SK-N-SH (cell line): ENCODE measurements around the gene TMEM191B. TPM values are rescaled to one million over a fixed set of nuclear protein-coding genes. Genes with fewer than 3 reads are reported as not detected.
"Not testable (repeated sequence)": the region's sequence is repeated elsewhere in the genome, so short reads cannot be mapped to it uniquely, and the experiment has no call there.

Experiments used
- CTCF ChIA-PET: fragments of 300-600, 350-600 bp; formaldehyde crosslinking; extraction: SDS; loops from one replicate; lab custom pipeline; 2021; lab: Yijun Ruan, JAX
- POLR2A ChIA-PET: fragments of 350-600 bp; sonication (Branson Sonifier 250); formaldehyde crosslinking; extraction: SDS; loops from one replicate; lab custom pipeline; 2020; ENCODE audit warnings: antibody characterized with exemption, inconsistent platforms; lab: Yijun Ruan, JAX
- DNase-seq: peaks from one replicate; pipeline ENCODE4 v3.0.0; 2012
- H2AFZ ChIP-seq: fragments of 200-600 bp; sonication (generic); 2 replicates; pipeline ENCODE4 v1.8.1; 2016; ENCODE audit warnings: antibody characterized with exemption, mild to moderate bottlenecking, low read depth
- H3F3A ChIP-seq: fragments of 200-600 bp; sonication (generic); replicated peaks from 2 replicates; pipeline ENCODE3; 2016; ENCODE audit warnings: antibody characterized with exemption, mild to moderate bottlenecking; ENCODE audit not compliant: insufficient read depth
- H3K27ac ChIP-seq, 2 experiments: fragments of 200-500 bp in 1 of 2; fragments of 200-600 bp in 1 of 2; sonication (Bioruptor generic) in 1 of 2; sonication (generic), shearing (Covaris generic) in 1 of 2; 2 replicates each; pipeline versions ENCODE4 v1.5.1 to v1.6.1; 2014 to 2016; ENCODE audit warnings: low read depth in 2 of 2, inconsistent platforms in 1 of 2, low read length in 1 of 2, mild to moderate bottlenecking in 1 of 2, mixed read lengths in 1 of 2
- H3K27me3 ChIP-seq: fragments of 200-600 bp; sonication (generic), shearing (Covaris generic); 2 replicates; pipeline ENCODE4 v1.6.1; 2016; ENCODE audit warnings: mixed run types; ENCODE audit not compliant: insufficient read depth
- H3K36me3 ChIP-seq, 2 experiments: fragments of 200-500 bp in 1 of 2; fragments of 200-600 bp in 1 of 2; sonication (Bioruptor generic) in 1 of 2; sonication (generic) in 1 of 2; replicated peaks in 1 of 2; 2 replicates each; pipeline versions ENCODE3 to v1.5.1; 2014 to 2016; ENCODE audit warnings: low read length in 1 of 2, mild to moderate bottlenecking in 1 of 2; ENCODE audit not compliant: insufficient read depth in 2 of 2, control insufficient read depth in 1 of 2
- H3K4me1 ChIP-seq, 2 experiments: fragments of 200-500 bp in 1 of 2; fragments of 200-600 bp in 1 of 2; sonication (Bioruptor generic) in 1 of 2; sonication (generic), shearing (Covaris generic) in 1 of 2; 2 replicates each; pipeline versions ENCODE4 v1.5.1 to v1.6.1; 2014 to 2016; ENCODE audit warnings: low read depth in 1 of 2, low read length in 1 of 2, mixed run types in 1 of 2; ENCODE audit not compliant: insufficient read depth in 2 of 2, control insufficient read depth in 1 of 2
- H3K4me2 ChIP-seq: fragments of 200-600 bp; sonication (generic), shearing (Covaris generic); 2 replicates; pipeline ENCODE4 v1.6.1; 2017; ENCODE audit warnings: mixed run types
- H3K4me3 ChIP-seq, 2 experiments: fragments of 200-500 bp in 1 of 2; fragments of 200-600 bp in 1 of 2; sonication (Bioruptor generic) in 1 of 2; sonication (generic), shearing (Covaris generic) in 1 of 2; 2 replicates each; pipeline versions ENCODE4 v1.5.1 to v1.8.1; 2014 to 2016; ENCODE audit warnings: low read depth in 2 of 2, inconsistent platforms in 1 of 2, low read length in 1 of 2, mild to moderate bottlenecking in 1 of 2, mixed read lengths in 1 of 2, moderate library complexity in 1 of 2
- H3K79me2 ChIP-seq: fragments of 200-600 bp; sonication (generic); 2 replicates; pipeline ENCODE4 v1.8.1; 2017; ENCODE audit warnings: mild to moderate bottlenecking; ENCODE audit not compliant: insufficient read depth
- H3K9ac ChIP-seq: fragments of 200-600 bp; sonication (generic); 2 replicates; pipeline ENCODE4 v1.6.1; 2017; ENCODE audit warnings: mixed run types
- H3K9me2 ChIP-seq: fragments of 200-600 bp; sonication (generic); 2 replicates; pipeline ENCODE4 v1.6.1; 2017; ENCODE audit warnings: mixed run types
- H3K9me3 ChIP-seq: fragments of 200-600 bp; sonication (generic); 2 replicates; pipeline ENCODE4 v1.6.1; 2017; ENCODE audit warnings: mixed run types, mild to moderate bottlenecking, moderate library complexity
- H4K20me1 ChIP-seq: fragments of 200-600 bp; sonication (generic); 2 replicates; pipeline ENCODE4 v1.6.1; 2017; ENCODE audit warnings: mild to moderate bottlenecking, mixed run types; ENCODE audit not compliant: insufficient read depth
- WGBS: methylation state at CpG from one replicate; pipeline ENCODE4 v1.1.6; 2017; ENCODE audit warnings: low lambda C conversion rate; 5-methylcytosine and 5-hydroxymethylcytosine counted together
- polyA plus RNA-seq, 3 experiments: library from polyadenylated mRNA; depleted of rRNA; stranded (reverse); fragments of >200 nt; gene quantifications; 2 replicates each; pipeline ENCODE4 v1.2.3, GENCODE V29; 2012

TMEM191B gene
- 2.4 and 3.7 TPM in 2 replicates for polyA plus RNA-seq (2012; rRNA removed)
- polyA plus RNA-seq (2012; cell fraction: cytosol; rRNA removed), result 1.4 and 2.7 TPM in 2 replicates
- polyA plus RNA-seq (2012; cell fraction: nucleus; rRNA removed), result 23.1 and 41.6 TPM in 2 replicates

GRCh38 chr22:18527752-18528596 lies at the start of gene TMEM191B:
TMEM191B (plus strand) TSS chr22:18527802; CDS start chr22:18527981, 179 bp downstream.
- peak within 1 kb of the TSS; percentile 44; the same call in 1 of the 2 replicates for H3K4me2 ChIP-seq
- H3K79me2 ChIP-seq, POLR2A ChIA-PET, DNase-seq, H3K9ac ChIP-seq, H3K4me1 ChIP-seq, H3F3A ChIP-seq, H3K9me2 ChIP-seq, H4K20me1 ChIP-seq, CTCF ChIA-PET, H3K36me3 ChIP-seq, H2AFZ ChIP-seq, H3K27me3 ChIP-seq, H3K9me3 ChIP-seq, H3K27ac ChIP-seq: not testable (repeated sequence)
- no CpG with 5 or more reads among the region's 65 CpGs for WGBS
- H3K4me3 ChIP-seq, result peak within 1 kb of the TSS; percentile 28 to 32; a peak in 2 of 4 replicates

GRCh38 chr22:18496227-18496626 lies 31.4 kb upstream of the TMEM191B start:
- H3F3A ChIP-seq, H3K4me1 ChIP-seq, H3K4me2 ChIP-seq, H3K36me3 ChIP-seq, H3K9me2 ChIP-seq, H3K27me3 ChIP-seq, CTCF ChIA-PET, DNase-seq, H3K9ac ChIP-seq, H3K79me2 ChIP-seq, H3K9me3 ChIP-seq, H3K4me3 ChIP-seq, H4K20me1 ChIP-seq, H3K27ac ChIP-seq, H2AFZ ChIP-seq, POLR2A ChIA-PET: not testable (repeated sequence)
- WGBS, result no CpG with 5 or more reads among the region's 3 CpGs

GRCh38 chr22:18511327-18511726 lies 16.3 kb upstream of the TMEM191B start:
- WGBS, result 40% methylated on average over 6 of the region's 6 CpGs
- H3K9me2 ChIP-seq, POLR2A ChIA-PET, CTCF ChIA-PET, H3K27ac ChIP-seq, H3K36me3 ChIP-seq, H3K27me3 ChIP-seq, H3K4me3 ChIP-seq, H3K79me2 ChIP-seq, H2AFZ ChIP-seq, H3K4me2 ChIP-seq, DNase-seq, H3K9me3 ChIP-seq, H3K4me1 ChIP-seq, H3K9ac ChIP-seq, H3F3A ChIP-seq, H4K20me1 ChIP-seq: not testable (repeated sequence)

GRCh38 chr22:18512378-18512777 lies 15.2 kb upstream of the TMEM191B start:
- CTCF ChIA-PET, POLR2A ChIA-PET, H3K9me2 ChIP-seq, H3K4me3 ChIP-seq, H3F3A ChIP-seq, DNase-seq, H3K9me3 ChIP-seq, H3K27ac ChIP-seq, H3K4me1 ChIP-seq, H4K20me1 ChIP-seq, H3K79me2 ChIP-seq, H3K27me3 ChIP-seq, H3K4me2 ChIP-seq, H3K36me3 ChIP-seq, H3K9ac ChIP-seq, H2AFZ ChIP-seq: not testable (repeated sequence)
- 52% methylated on average over 3 of the region's 10 CpGs for WGBS

GRCh38 chr22:18513454-18513853 lies 14.1 kb upstream of the TMEM191B start:
- CTCF ChIA-PET, H3K4me3 ChIP-seq, H2AFZ ChIP-seq, H3K79me2 ChIP-seq, H3K9ac ChIP-seq, H3F3A ChIP-seq, H3K27me3 ChIP-seq, H3K4me1 ChIP-seq, H3K27ac ChIP-seq, DNase-seq, H3K36me3 ChIP-seq, H3K9me2 ChIP-seq, POLR2A ChIA-PET, H4K20me1 ChIP-seq, H3K9me3 ChIP-seq, H3K4me2 ChIP-seq: not testable (repeated sequence)
- no CpG with 5 or more reads among the region's 10 CpGs for WGBS

- H2AFZ ChIP-seq, CTCF ChIA-PET, H3K27me3 ChIP-seq, DNase-seq, H3K9ac ChIP-seq, H3K9me2 ChIP-seq, POLR2A ChIA-PET, H3K27ac ChIP-seq, H3K4me3 ChIP-seq, H4K20me1 ChIP-seq, H3K9me3 ChIP-seq, H3F3A ChIP-seq, H3K4me1 ChIP-seq, H3K4me2 ChIP-seq, H3K79me2 ChIP-seq, H3K36me3 ChIP-seq: not testable (repeated sequence)
- WGBS, result no CpG with 5 or more reads among the region's 5 CpGs
These were observed 9.5 kb upstream of the TMEM191B start, which contains the start of gene GGTLC3 for GRCh38 chr22:18518061-18518460. GGTLC3 (minus strand) TSS chr22:18518161; CDS start chr22:18517897, 264 bp downstream.
